H9 (cell line): ENCODE data around the gene AXIN1. TPM values are rescaled to one million over a fixed set of nuclear protein-coding genes. Genes with fewer than 3 reads are reported as not detected.
A peak's percentile ranks its signal among the peaks of the same experiment; 100 is the strongest.

Source experiments
- DNase-seq: peaks from one replicate; pipeline ENCODE4 v3.0.0-alpha.2; 2017
- H2AFZ ChIP-seq: one replicate; pipeline ENCODE4 v1.6.1; 2013; ENCODE audit warnings: mild to moderate bottlenecking, low read length, control low read depth, moderate library complexity
- H2AK5ac ChIP-seq: 2 replicates; pipeline ENCODE4 v1.6.1; 2013; ENCODE audit warnings: low read length, control low read depth, mixed read lengths; ENCODE audit not compliant: insufficient read length
- H2BK120ac ChIP-seq: one replicate; pipeline ENCODE4 v1.6.1; 2013; ENCODE audit warnings: low read depth, mild to moderate bottlenecking, low read length, control low read depth, inconsistent platforms; ENCODE audit not compliant: poor library complexity, severe bottlenecking
- H2BK12ac ChIP-seq: 2 replicates; pipeline ENCODE4 v1.6.1; 2013; ENCODE audit warnings: low read length, control low read depth, mixed read lengths, low read depth; ENCODE audit not compliant: insufficient read length
- H2BK15ac ChIP-seq: 2 replicates; pipeline ENCODE4 v1.6.1; 2013; ENCODE audit warnings: low read depth, low read length, control low read depth
- H2BK20ac ChIP-seq: one replicate; pipeline ENCODE4 v1.6.1; 2013; ENCODE audit warnings: low read depth, mild to moderate bottlenecking, low read length, control low read depth, inconsistent platforms; ENCODE audit not compliant: poor library complexity, severe bottlenecking
- H2BK5ac ChIP-seq: 2 replicates; pipeline ENCODE4 v1.6.1; 2013; ENCODE audit warnings: low read length, control low read depth, mixed read lengths; ENCODE audit not compliant: insufficient read length
- H3K14ac ChIP-seq: 2 replicates; pipeline ENCODE4 v1.6.1; 2013; ENCODE audit warnings: low read length, control low read depth; ENCODE audit not compliant: insufficient read depth
- H3K18ac ChIP-seq: 2 replicates; pipeline ENCODE4 v1.6.1; 2013; ENCODE audit warnings: low read depth, mild to moderate bottlenecking, mixed read lengths, low read length, control low read depth; ENCODE audit not compliant: insufficient read length
- H3K23ac ChIP-seq: 2 replicates; pipeline ENCODE4 v1.6.1; 2013; ENCODE audit warnings: low read length, control low read depth, mixed read lengths, low read depth; ENCODE audit not compliant: insufficient read length
- H3K23me2 ChIP-seq: 2 replicates; pipeline ENCODE4 v1.6.1; 2013; ENCODE audit warnings: low read depth, mild to moderate bottlenecking, mixed read lengths, low read length, control low read depth; ENCODE audit not compliant: insufficient read length, poor library complexity, severe bottlenecking
- H3K27ac ChIP-seq: 2 replicates; pipeline ENCODE4 v1.5.1; 2013; ENCODE audit warnings: low read length, control low read depth, mixed read lengths, low read depth; ENCODE audit not compliant: insufficient read length
- H3K27me3 ChIP-seq: 2 replicates; pipeline ENCODE4 v1.6.1; 2013; ENCODE audit warnings: low read length, control low read depth, inconsistent platforms; ENCODE audit not compliant: insufficient read depth
- H3K4ac ChIP-seq: 2 replicates; pipeline ENCODE4 v1.6.1; 2013; ENCODE audit warnings: low read depth, mild to moderate bottlenecking, control low read depth, inconsistent platforms, low read length, moderate library complexity
- H3K4me1 ChIP-seq: 2 replicates; pipeline ENCODE4 v1.6.1; 2013; ENCODE audit warnings: low read length, control low read depth, inconsistent platforms; ENCODE audit not compliant: insufficient read depth
- H3K4me2 ChIP-seq: 2 replicates; pipeline ENCODE4 v1.6.1; 2013; ENCODE audit warnings: low read length, control low read depth, mixed read lengths; ENCODE audit not compliant: insufficient read length, insufficient read depth
- H3K56ac ChIP-seq: 2 replicates; pipeline ENCODE4 v1.6.1; 2013; ENCODE audit warnings: low read depth, mild to moderate bottlenecking, mixed read lengths, low read length, control low read depth; ENCODE audit not compliant: insufficient read length
- H3K79me1 ChIP-seq: 2 replicates; pipeline ENCODE4 v1.6.1; 2013; ENCODE audit warnings: low read depth, mild to moderate bottlenecking, moderate library complexity, low read length, control low read depth, inconsistent platforms; ENCODE audit not compliant: insufficient read depth, poor library complexity, severe bottlenecking
- H3K79me2 ChIP-seq: 2 replicates; pipeline ENCODE4 v1.6.1; 2013; ENCODE audit warnings: low read length, control low read depth, inconsistent platforms; ENCODE audit not compliant: insufficient read depth
- H3K9ac ChIP-seq: 2 replicates; pipeline ENCODE4 v1.6.1; 2013; ENCODE audit warnings: low read length, control low read depth, mixed read lengths; ENCODE audit not compliant: insufficient read length; ENCODE audit errors: extremely low read depth
- H3K9me3 ChIP-seq: one replicate; pipeline ENCODE4 v1.6.1; 2013; ENCODE audit warnings: low read depth, low read length, inconsistent platforms; ENCODE audit not compliant: control insufficient read depth
- H3T11ph ChIP-seq: one replicate; pipeline ENCODE4 v1.6.1; 2013; ENCODE audit warnings: mild to moderate bottlenecking, low read length, control low read depth, inconsistent platforms
- H4K20me1 ChIP-seq: one replicate; pipeline ENCODE4 v1.6.1; 2013; ENCODE audit not compliant: control insufficient read depth, insufficient read length, insufficient read depth
- H4K5ac ChIP-seq: 2 replicates; pipeline ENCODE4 v1.6.1; 2013; ENCODE audit warnings: low read depth, mild to moderate bottlenecking, mixed read lengths, low read length, control low read depth; ENCODE audit not compliant: insufficient read length
- H4K8ac ChIP-seq: replicated peaks from 2 replicates; pipeline ENCODE4 v1.6.1; 2013; ENCODE audit warnings: low read length, control low read depth, mixed read lengths, low read depth; ENCODE audit not compliant: insufficient read length
- H4K91ac ChIP-seq: 2 replicates; pipeline ENCODE4 v1.6.1; 2013; ENCODE audit warnings: low read depth, mild to moderate bottlenecking, moderate library complexity, mixed read lengths, low read length, control low read depth; ENCODE audit not compliant: insufficient read length
- H3K27ac Mint-ChIP-seq, 3 experiments: 2 replicates in 2 of 3; 3 replicates in 1 of 3; pipeline ENCODE4 v1.8.0; 2020 to 2021; ENCODE audit warnings: mixed read lengths in 3 of 3, mild to moderate bottlenecking in 1 of 3, moderate library complexity in 1 of 3
- H3K27me3 Mint-ChIP-seq: 2 replicates; pipeline ENCODE4 v1.8.0; 2021; ENCODE audit warnings: low read depth, mild to moderate bottlenecking, moderate library complexity, mixed read lengths
- H3K36me3 Mint-ChIP-seq, 3 experiments: 2 replicates in 2 of 3; 3 replicates in 1 of 3; pipeline ENCODE4 v1.8.0; 2020 to 2021; ENCODE audit warnings: low read depth in 3 of 3, mixed read lengths in 3 of 3; ENCODE audit not compliant: insufficient read depth in 1 of 3
- H3K4me1 Mint-ChIP-seq, 2 experiments: 2 replicates each; pipeline ENCODE4 v1.8.0; 2020; ENCODE audit warnings: mixed read lengths in 2 of 2
- H3K4me3 Mint-ChIP-seq, 2 experiments: 2 replicates in 1 of 2; 3 replicates in 1 of 2; pipeline ENCODE4 v1.8.0; 2020 to 2021; ENCODE audit warnings: mild to moderate bottlenecking in 2 of 2, mixed read lengths in 2 of 2, moderate library complexity in 1 of 2
- H3K9me3 Mint-ChIP-seq, 2 experiments: 2 replicates in 1 of 2; 3 replicates in 1 of 2; pipeline ENCODE4 v1.8.0; 2020; ENCODE audit warnings: mild to moderate bottlenecking in 2 of 2, mixed read lengths in 2 of 2, moderate library complexity in 1 of 2
- WGBS: extraction: QIAGEN DNeasy Blood & Tissue Kit; methylation state at CpG from one replicate; pipeline ENCODE4 v1.1.7; 2013; ENCODE audit warnings: missing lambda C conversion rate, low lambda C conversion rate, mixed read lengths; ENCODE audit not compliant: insufficient read length; ENCODE audit errors: extremely low coverage; 5-methylcytosine and 5-hydroxymethylcytosine counted together
- total RNA-seq: library from RNA; stranded (reverse); gene quantifications from 2 replicates; pipeline ENCODE4 v1.2.1, GENCODE V29; 2021
- TF ChIP-seq, protein P1 (sequence below): fragments of 200-600 bp; sonication (generic); conservative IDR thresholded peaks from 3 replicates; pipeline ENCODE4 v1.8.0; 2021; ENCODE audit warnings: antibody characterized with exemption, mild to moderate bottlenecking

AXIN1 gene
- total RNA-seq, 1 experiment from 2014 or later = 50.9 TPM

DNA sequence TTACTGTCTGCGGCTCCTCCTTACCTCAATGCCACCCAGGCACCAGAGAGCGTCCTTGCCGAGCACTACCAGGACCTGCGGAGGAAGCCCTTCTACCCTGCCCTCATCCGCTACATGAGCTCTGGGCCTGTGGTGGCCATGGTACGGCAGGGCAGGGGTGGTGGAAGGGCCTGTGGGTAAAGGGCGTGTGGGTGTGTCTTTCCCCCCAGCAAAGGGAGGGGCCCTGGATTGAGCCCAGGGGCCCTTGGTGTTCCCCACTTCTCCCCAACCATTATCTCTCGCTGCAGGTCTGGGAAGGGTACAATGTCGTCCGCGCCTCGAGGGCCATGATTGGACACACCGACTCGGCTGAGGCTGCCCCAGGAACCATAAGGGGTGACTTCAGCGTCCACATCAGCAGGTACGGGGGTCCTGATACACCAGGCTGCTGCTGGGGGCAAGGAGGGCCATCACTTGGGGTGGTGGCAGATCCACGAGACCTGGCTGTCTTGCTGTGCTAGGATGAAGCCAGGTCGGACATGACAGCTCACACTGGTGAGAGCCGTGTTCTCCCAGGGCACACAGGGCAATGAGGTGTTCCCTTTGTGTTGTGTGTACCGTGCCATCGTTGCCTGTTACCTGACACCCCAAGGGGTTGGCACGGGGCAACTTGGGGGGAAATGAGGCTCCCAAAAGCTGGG is 47.0 kb upstream of the AXIN1 start:
- no peak for DNase-seq
- Histone ChIP-seq H2BK12ac (no peak overlapping the region), H4K8ac (no peak overlapping the region), H3K27me3 (no peaks in the 10 kb centered on the region), H4K91ac (no peak overlapping the region), H3K23ac (no peak overlapping the region), H3T11ph (no peak overlapping the region), H2BK120ac (no peak overlapping the region), H3K79me2 (no peaks in the 10 kb centered on the region), H3K4me2 (no peak overlapping the region), H2BK20ac (no peak overlapping the region), H4K20me1 (peaks cover 2% of the 10 kb centered on the region), H4K5ac (no peak overlapping the region), H2AFZ (no peak overlapping the region), H3K9ac (no peak overlapping the region), H3K9me3 (no peaks in the 10 kb centered on the region), H2BK15ac (no peak overlapping the region), H3K79me1 (no peaks in the 10 kb centered on the region), H3K56ac (no peak overlapping the region), H3K27ac (no peak overlapping the region), H3K4me1 (peaks cover 2% of the 10 kb centered on the region; the same call in 1 of the 2 replicates), H3K4ac (no peak overlapping the region), H3K18ac (no peak overlapping the region), H2AK5ac (no peak overlapping the region), H2BK5ac (no peak overlapping the region), H3K23me2 (no peaks in the 10 kb centered on the region), H3K14ac (no peak overlapping the region)
- Mint-ChIP-seq H3K4me3 (no peak overlapping the region; a peak in 1 of 5 replicates), H3K27me3 (no peaks in the 10 kb centered on the region), H3K9me3 (peaks cover 0 to 2% of the 10 kb centered on the region in 2 experiments; a peak in 2 of 5 replicates), H3K27ac (peak overlapping the region in 2 of 3 experiments; percentile 31 to 32; a peak in 1 of 7 replicates), H3K36me3 (peaks cover 15 to 23% (median 22%) of the 10 kb centered on the region in 3 experiments), H3K4me1 (peaks cover 22 to 24% of the 10 kb centered on the region in 2 experiments)
- WGBS = no CpG with 5 or more reads among the region's 22 CpGs
- TF ChIP-seq, protein P1, sequence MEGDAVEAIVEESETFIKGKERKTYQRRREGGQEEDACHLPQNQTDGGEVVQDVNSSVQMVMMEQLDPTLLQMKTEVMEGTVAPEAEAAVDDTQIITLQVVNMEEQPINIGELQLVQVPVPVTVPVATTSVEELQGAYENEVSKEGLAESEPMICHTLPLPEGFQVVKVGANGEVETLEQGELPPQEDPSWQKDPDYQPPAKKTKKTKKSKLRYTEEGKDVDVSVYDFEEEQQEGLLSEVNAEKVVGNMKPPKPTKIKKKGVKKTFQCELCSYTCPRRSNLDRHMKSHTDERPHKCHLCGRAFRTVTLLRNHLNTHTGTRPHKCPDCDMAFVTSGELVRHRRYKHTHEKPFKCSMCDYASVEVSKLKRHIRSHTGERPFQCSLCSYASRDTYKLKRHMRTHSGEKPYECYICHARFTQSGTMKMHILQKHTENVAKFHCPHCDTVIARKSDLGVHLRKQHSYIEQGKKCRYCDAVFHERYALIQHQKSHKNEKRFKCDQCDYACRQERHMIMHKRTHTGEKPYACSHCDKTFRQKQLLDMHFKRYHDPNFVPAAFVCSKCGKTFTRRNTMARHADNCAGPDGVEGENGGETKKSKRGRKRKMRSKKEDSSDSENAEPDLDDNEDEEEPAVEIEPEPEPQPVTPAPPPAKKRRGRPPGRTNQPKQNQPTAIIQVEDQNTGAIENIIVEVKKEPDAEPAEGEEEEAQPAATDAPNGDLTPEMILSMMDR = no peak
